Spleen (tissue), 7 donors: Measurements from ENCODE around the gene PPM1E.

ENCODE experiments used
- POLR2A ChIP-seq, 3 donors: fragments of 450-650 bp; IDR thresholded peaks; one replicate each; pipeline ENCODE4 v1.5.1; 2017; ENCODE audit warnings: antibody characterized with exemption in 3 of 3, mild to moderate bottlenecking in 1 of 3
- POLR2AphosphoS5 ChIP-seq, 3 donors: sonication (generic); formaldehyde crosslinking; IDR thresholded peaks; one replicate each; pipeline ENCODE4 v1.5.1; 2017; ENCODE audit warnings: antibody characterized with exemption in 3 of 3
- TF ChIP-seq, protein P1 (sequence below), 11 experiments: fragments of 200-600 bp in 7 of 11; fragments of 450-650 bp in 4 of 11; sonication (generic) in 4 of 11; IDR thresholded peaks in 8 of 11; conservative IDR thresholded peaks in 3 of 11; 1 replicate in 7 of 11; 2 replicates in 4 of 11; pipeline versions ENCODE4 v1.4.0 to v1.8.0; 2016 to 2021; ENCODE audit warnings: antibody characterized with exemption in 11 of 11, inconsistent platforms in 4 of 11, mild to moderate bottlenecking in 1 of 11
- donor health status: DM: no; HTN: no; CAD: no; lungs with moderate emphysema.
- donor health status: DM: no; HTN: no; CAD: no.
- donor health status: DM: no; HTN: no; CAD: no.

- TF ChIP-seq POLR2AphosphoS5 (IDR thresholded peaks at IDR 0.05) (no peak), POLR2A (IDR thresholded peaks at IDR 0.05) (no peak)
- TF ChIP-seq, protein P1, sequence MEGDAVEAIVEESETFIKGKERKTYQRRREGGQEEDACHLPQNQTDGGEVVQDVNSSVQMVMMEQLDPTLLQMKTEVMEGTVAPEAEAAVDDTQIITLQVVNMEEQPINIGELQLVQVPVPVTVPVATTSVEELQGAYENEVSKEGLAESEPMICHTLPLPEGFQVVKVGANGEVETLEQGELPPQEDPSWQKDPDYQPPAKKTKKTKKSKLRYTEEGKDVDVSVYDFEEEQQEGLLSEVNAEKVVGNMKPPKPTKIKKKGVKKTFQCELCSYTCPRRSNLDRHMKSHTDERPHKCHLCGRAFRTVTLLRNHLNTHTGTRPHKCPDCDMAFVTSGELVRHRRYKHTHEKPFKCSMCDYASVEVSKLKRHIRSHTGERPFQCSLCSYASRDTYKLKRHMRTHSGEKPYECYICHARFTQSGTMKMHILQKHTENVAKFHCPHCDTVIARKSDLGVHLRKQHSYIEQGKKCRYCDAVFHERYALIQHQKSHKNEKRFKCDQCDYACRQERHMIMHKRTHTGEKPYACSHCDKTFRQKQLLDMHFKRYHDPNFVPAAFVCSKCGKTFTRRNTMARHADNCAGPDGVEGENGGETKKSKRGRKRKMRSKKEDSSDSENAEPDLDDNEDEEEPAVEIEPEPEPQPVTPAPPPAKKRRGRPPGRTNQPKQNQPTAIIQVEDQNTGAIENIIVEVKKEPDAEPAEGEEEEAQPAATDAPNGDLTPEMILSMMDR (IDR thresholded peaks at IDR 0.05 in 8 of 11, conservative IDR thresholded peaks at IDR 0.05 in 3 of 11): no peak
Observed at GRCh38 chr17:58911741-58912343, 156.2 kb downstream of the PPM1E start.
